GM21528 (cell line): ENCODE data around the gene CYP2A7.
"Not testable (repeated sequence)": the region's sequence is repeated elsewhere in the genome, so short reads cannot be mapped to it uniquely, and the experiment has no call there.

Experiments
- ATAC-seq: cut with Tn5 transposase; IDR thresholded peaks from one replicate; pipeline ENCODE4 v1.9.1; 2021; ENCODE audit warnings: mild to moderate bottlenecking, moderate library complexity; ENCODE audit not compliant: unreplicated experiment, low FRiP score

The CYP2A7 gene

GRCh38 chr19:40846722-40847121, 35.3 kb downstream of the CYP2A7 start:
- ATAC-seq, result not testable (repeated sequence)

- ATAC-seq, result not testable (repeated sequence)
These were observed 38.4 kb downstream of the CYP2A7 start for GRCh38 chr19:40843653-40844052.

- not testable (repeated sequence) for ATAC-seq
These were observed 38.9 kb downstream of the CYP2A7 start for GRCh38 chr19:40842997-40843652.

GRCh38 chr19:40842012-40842411, 40.0 kb downstream of the CYP2A7 start:
- ATAC-seq, result not testable (repeated sequence)

- not testable (repeated sequence) for ATAC-seq
These were observed 43.6 kb downstream of the CYP2A7 start for GRCh38 chr19:40838477-40838876.

GRCh38 chr19:40836754-40837429, 45.1 kb downstream of the CYP2A7 start:
- no peak for ATAC-seq

- not testable (repeated sequence) for ATAC-seq
These were observed 48.1 kb downstream of the CYP2A7 start for GRCh38 chr19:40833728-40834533.

- not testable (repeated sequence) for ATAC-seq
These were observed 49.6 kb downstream of the CYP2A7 start for GRCh38 chr19:40832431-40832790.

- no peak for ATAC-seq
These were observed 50.3 kb downstream of the CYP2A7 start for GRCh38 chr19:40831502-40832430.

GRCh38 chr19:40830741-40831140, 51.3 kb downstream of the CYP2A7 start:
- ATAC-seq, result not testable (repeated sequence)

GRCh38 chr19:40829205-40829604, 52.8 kb downstream of the CYP2A7 start:
- no peak for ATAC-seq

- ATAC-seq, result no peak
These were observed 54.4 kb downstream of the CYP2A7 start for GRCh38 chr19:40827386-40828247.

GRCh38 chr19:40826699-40827385, 55.2 kb downstream of the CYP2A7 start:
- ATAC-seq, result not testable (repeated sequence)

GRCh38 chr19:40826312-40826698, 55.7 kb downstream of the CYP2A7 start:
- not testable (repeated sequence) for ATAC-seq

GRCh38 chr19:40825460-40826095, 56.5 kb downstream of the CYP2A7 start:
- not testable (repeated sequence) for ATAC-seq
